NOMO-1 treated with dmso at 0.1 percent for 144 hours (cell line): ENCODE measurements around the gene MS4A10.
"Not testable (repeated sequence)": the region's sequence is repeated elsewhere in the genome, so short reads cannot be mapped to it uniquely, and the experiment has no call there.

Experiments
- DNase-seq: peaks from one replicate; lab custom pipeline; 2025; ENCODE audit not compliant: unreplicated experiment; lab: John Stamatoyannopoulos, UW

The MS4A10 gene

GRCh38 chr11:60785136-60785535 is at the start of gene MS4A10:
Gene MS4A10 (plus strand): TSS chr11:60785333. CDS start chr11:60790336, 5,003 bp downstream.
- no peak for DNase-seq

DNA sequence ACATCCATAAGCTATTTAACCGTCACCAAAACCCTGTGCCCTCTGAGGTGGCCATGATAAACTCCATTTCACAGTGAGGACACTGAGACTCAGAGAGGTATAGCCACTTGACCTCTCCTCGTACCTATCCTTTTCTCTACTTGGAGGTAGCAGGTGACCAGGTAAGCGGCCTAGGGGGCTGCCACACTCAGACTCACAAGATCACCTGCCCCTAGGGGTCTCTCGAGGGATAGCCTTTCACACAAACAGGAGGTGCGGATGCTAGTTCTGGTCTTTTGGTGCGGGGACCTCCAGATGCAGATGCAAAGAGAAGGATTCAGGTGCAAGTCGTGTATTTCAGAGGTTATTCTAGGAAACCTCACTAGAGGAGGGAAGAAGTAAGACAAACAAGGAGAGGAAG is 46.0 kb upstream of the MS4A10 start:
- no peak for DNase-seq

- no peak for DNase-seq
Measured at GRCh38 chr11:60740573-60740972, 44.6 kb upstream of the MS4A10 start.

- DNase-seq, result no peak
Measured at GRCh38 chr11:60741421-60741820, 43.7 kb upstream of the MS4A10 start.

- no peak for DNase-seq
Measured at GRCh38 chr11:60743058-60743457, 42.1 kb upstream of the MS4A10 start.

GRCh38 chr11:60744114-60744513 is 41.0 kb upstream of the MS4A10 start:
- no peak for DNase-seq

GRCh38 chr11:60747359-60747873 is 37.7 kb upstream of the MS4A10 start:
- DNase-seq, result no peak

DNA sequence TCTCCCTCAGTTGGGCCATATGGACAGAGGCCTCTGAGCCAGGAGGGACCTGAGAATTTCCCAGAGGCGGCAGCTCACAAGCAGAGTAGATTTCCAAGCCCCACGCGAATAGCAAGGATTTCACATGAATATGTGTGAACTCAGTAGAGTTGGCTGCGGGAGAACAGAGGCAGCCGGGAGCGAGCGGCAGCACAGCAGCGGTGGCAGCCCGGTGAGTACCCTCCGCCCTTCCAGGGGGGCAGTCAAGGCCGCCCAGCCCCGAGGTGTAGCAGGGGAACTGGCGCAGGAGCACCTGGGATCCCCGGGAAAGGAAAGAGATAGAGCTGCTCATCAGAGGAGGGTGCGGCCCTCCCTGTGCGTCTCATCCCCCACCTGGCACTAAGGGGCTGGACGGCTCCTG is 36.9 kb upstream of the MS4A10 start:
- DNase-seq, result no peak

GRCh38 chr11:60748821-60749220 is 36.3 kb upstream of the MS4A10 start:
- DNase-seq, result no peak

GRCh38 chr11:60750911-60751310 is 34.2 kb upstream of the MS4A10 start:
- no peak for DNase-seq

DNA sequence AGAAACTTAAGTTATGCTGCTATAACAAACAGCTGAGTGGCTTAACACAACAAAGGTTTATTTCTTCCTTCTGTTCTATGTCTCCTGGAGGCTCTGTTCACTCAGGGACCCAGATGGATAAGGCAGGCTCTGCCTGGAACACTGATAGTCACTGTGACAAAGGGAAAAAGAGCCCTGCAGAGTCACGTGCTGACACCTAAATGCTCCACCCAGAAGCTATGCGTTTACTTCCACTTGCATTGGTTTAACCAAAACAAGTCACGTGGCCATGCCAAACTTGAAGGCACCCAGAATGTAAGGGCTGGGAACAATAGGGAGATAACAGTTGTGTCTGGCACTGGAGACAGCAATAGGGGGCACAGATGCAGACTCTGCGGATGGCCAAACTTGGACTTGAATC is 31.8 kb upstream of the MS4A10 start:
- no peak for DNase-seq

DNA sequence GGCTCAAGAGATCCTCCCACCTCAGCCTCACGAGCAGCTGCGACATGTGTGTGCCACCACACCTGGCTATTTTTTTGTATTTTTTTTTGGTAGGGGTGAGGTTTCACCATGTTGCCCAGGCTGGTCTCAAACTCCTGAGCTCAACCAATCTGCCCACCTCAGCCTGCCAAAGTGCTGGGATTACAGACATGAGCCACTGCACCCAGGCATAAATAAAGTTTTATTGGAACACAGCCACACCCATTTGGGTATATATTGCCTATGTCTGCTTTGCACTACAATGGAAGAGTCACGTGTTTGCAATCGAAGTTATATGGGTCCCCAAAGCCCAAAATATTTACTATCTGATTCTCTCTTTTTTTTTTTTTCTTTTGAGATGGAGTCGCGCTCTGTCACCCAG is 30.2 kb upstream of the MS4A10 start:
- DNase-seq, result no peak

GRCh38 chr11:60756307-60757032 is 28.7 kb upstream of the MS4A10 start, which contains the start of gene MS4A15:
Gene MS4A15 (plus strand): TSS chr11:60756867. CDS start chr11:60763734, 6,867 bp downstream.
- no peak for DNase-seq

- no peak for DNase-seq
Measured at GRCh38 chr11:60757231-60757800, 27.8 kb upstream of the MS4A10 start.

DNA sequence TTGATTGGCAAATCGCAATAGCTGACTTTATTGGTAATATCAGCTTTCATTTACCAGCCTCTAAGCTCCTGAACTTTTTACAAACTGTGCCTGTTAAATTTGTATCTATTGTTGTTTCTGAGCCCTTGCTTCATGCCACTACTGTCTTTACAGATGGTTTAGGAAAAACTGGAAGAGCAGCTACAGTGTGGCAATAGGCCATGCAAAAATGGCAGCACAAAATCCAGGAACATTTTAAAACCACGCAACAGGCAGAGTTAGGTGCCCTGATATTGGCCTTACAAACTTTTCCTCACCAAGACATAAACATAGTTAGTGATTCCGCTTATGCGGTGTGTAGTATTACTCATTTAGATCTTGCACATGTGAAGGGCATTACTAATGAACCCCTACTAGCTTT is 26.5 kb upstream of the MS4A10 start:
- DNase-seq, result not testable (repeated sequence)

GRCh38 chr11:60759438-60760225 is 25.5 kb upstream of the MS4A10 start:
- DNase-seq, result peak; percentile 2

- DNase-seq, result no peak
Measured at GRCh38 chr11:60761436-60762190, 23.5 kb upstream of the MS4A10 start.

- no peak for DNase-seq
Measured at GRCh38 chr11:60762851-60763691, 22.1 kb upstream of the MS4A10 start.

DNA sequence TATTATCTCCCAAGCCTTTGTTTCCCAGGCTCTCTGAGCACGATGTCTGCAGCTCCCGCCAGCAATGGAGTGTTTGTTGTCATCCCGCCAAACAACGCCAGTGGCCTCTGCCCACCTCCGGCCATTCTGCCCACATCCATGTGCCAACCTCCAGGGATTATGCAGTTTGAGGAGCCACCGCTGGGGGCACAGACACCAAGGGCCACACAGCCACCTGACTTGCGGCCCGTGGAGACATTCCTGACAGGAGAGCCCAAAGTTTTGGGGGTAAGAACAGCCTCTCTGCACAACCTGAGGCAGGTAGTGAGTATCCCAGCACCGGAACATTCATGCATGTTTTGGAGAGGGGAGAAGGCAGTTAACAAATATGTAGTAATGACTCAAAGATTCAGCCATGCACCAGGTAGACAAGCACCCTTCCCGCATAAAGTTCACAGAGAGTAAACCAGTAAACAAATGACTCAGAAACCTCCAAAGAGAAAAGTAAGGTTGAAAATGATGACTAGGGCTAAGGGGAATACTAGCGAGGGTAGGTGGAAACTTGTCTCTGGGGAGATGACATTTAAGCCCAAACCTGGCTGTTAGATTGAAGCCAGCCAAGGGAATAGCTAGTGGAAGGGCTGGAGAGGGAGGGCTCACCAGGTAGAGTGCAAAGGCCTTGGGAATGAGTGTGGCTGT is 21.3 kb upstream of the MS4A10 start:
- DNase-seq, result no peak

GRCh38 chr11:60764879-60765278 is 20.3 kb upstream of the MS4A10 start:
- no peak for DNase-seq
